OCI-LY7 (cell line): ENCODE data around the gene RNU7-1. TPM values are rescaled to one million over a fixed set of nuclear protein-coding genes. Genes with fewer than 3 reads are reported as not detected.

Experiments
- BruUV-seq: library from RNA; stranded (reverse); fragments of 400-500 nt; replicated peaks from 2 replicates; lab custom pipeline; 2021; lab: Mats Ljungman, UMichigan
- CTCF ChIA-PET: fragments of 300-600 bp; sonication (Branson Sonifier 250); formaldehyde crosslinking; loops from one replicate; lab custom pipeline; 2022; ENCODE audit warnings: antibody characterized with exemption; ENCODE audit not compliant: unreplicated experiment; lab: Charles Lee
- POLR2A ChIA-PET: fragments of 300-600 bp; sonication (Branson Sonifier 250); formaldehyde crosslinking; loops from one replicate; lab custom pipeline; 2022; ENCODE audit warnings: antibody characterized with exemption; lab: Charles Lee
- DNase-seq: peaks from one replicate; pipeline ENCODE4 v3.0.0-alpha.2; 2015; ENCODE audit warnings: low spot score
- H2AFZ ChIP-seq: fragments of 200-600 bp; sonication (generic), shearing (Covaris generic); 2 replicates; pipeline ENCODE4 v1.6.1; 2014; ENCODE audit warnings: mild to moderate bottlenecking, antibody characterized with exemption, low read length, moderate library complexity
- H3K27ac ChIP-seq: fragments of 200-600 bp; sonication (generic); 2 replicates; pipeline ENCODE4 v1.5.1; 2014; ENCODE audit warnings: mixed run types, low read depth, mild to moderate bottlenecking, moderate library complexity, low read length, inconsistent platforms; ENCODE audit not compliant: poor library complexity, severe bottlenecking
- H3K36me3 ChIP-seq: fragments of 200-600 bp; sonication (generic); 2 replicates; pipeline ENCODE4 v1.6.1; 2014; ENCODE audit warnings: mild to moderate bottlenecking, antibody characterized with exemption, low read length, moderate library complexity, mixed read lengths; ENCODE audit not compliant: insufficient read depth
- H3K4me1 ChIP-seq: fragments of 200-600 bp; sonication (generic); 2 replicates; pipeline ENCODE4 v1.5.1; 2014; ENCODE audit warnings: mild to moderate bottlenecking, low read length; ENCODE audit not compliant: insufficient read depth, poor library complexity, severe bottlenecking
- H3K4me2 ChIP-seq: fragments of 200-600 bp; sonication (generic); 2 replicates; pipeline ENCODE4 v1.6.1; 2014; ENCODE audit warnings: mild to moderate bottlenecking, low read length
- H3K4me3 ChIP-seq: fragments of 200-600 bp; sonication (generic); 2 replicates; pipeline ENCODE4 v1.5.1; 2014; ENCODE audit warnings: mild to moderate bottlenecking, low read depth, low read length; ENCODE audit not compliant: poor library complexity, severe bottlenecking
- H3K79me2 ChIP-seq: fragments of 200-600 bp; sonication (generic); 2 replicates; pipeline ENCODE4 v1.6.1; 2016; ENCODE audit warnings: low read depth, mild to moderate bottlenecking, low read length, moderate library complexity, mixed read lengths; ENCODE audit not compliant: insufficient read depth
- H3K9me2 ChIP-seq: fragments of 200-600 bp; sonication (generic); 2 replicates; pipeline ENCODE4 v1.6.1; 2016; ENCODE audit warnings: mild to moderate bottlenecking, low read length, mixed read lengths; ENCODE audit not compliant: insufficient read depth
- H3K9me3 ChIP-seq: fragments of 200-600 bp; sonication (generic); 2 replicates; pipeline ENCODE4 v1.6.1; 2014; ENCODE audit warnings: mild to moderate bottlenecking, mixed run types, low read length, mixed read lengths
- H4K20me1 ChIP-seq: fragments of 200-600 bp; sonication (generic); 2 replicates; pipeline ENCODE4 v1.6.1; 2014; ENCODE audit warnings: mild to moderate bottlenecking, antibody characterized with exemption, low read length, moderate library complexity, mixed read lengths; ENCODE audit not compliant: insufficient read depth
- EZH2phosphoT487 ChIP-seq: fragments of 200-600 bp; sonication (generic); IDR thresholded peaks from 2 replicates; pipeline ENCODE4 v1.6.1; 2018; ENCODE audit warnings: low read depth, borderline replicate concordance, mild to moderate bottlenecking, mixed run types, antibody characterized with exemption, low read length, moderate library complexity, mixed read lengths
- intact Hi-C: fragments of 100-400 bp; cut with micrococcal nuclease; formaldehyde crosslinking; loops from one replicate; pipeline ENCODE4 v1.10.0; 2022; ENCODE audit not compliant: unreplicated experiment
- total RNA-seq, 2 experiments: library from RNA; depleted of rRNA in 1 of 2; stranded (reverse); fragments of >200 nt in 1 of 2; shearing (Covaris generic) in 1 of 2; gene quantifications; 2 replicates each; pipeline ENCODE4 v1.2.3, GENCODE V29; 2014 to 2022
- TF ChIP-seq, protein P1 (sequence below): fragments of 200-600 bp; sonication (generic); conservative IDR thresholded peaks from 2 replicates; pipeline ENCODE4 v1.5.1; 2014; ENCODE audit warnings: mild to moderate bottlenecking, antibody characterized with exemption, low read length, moderate library complexity, mixed read lengths

RNU7-1 gene
- total RNA-seq, 2 experiments from 2014 or later: not detected

DNA sequence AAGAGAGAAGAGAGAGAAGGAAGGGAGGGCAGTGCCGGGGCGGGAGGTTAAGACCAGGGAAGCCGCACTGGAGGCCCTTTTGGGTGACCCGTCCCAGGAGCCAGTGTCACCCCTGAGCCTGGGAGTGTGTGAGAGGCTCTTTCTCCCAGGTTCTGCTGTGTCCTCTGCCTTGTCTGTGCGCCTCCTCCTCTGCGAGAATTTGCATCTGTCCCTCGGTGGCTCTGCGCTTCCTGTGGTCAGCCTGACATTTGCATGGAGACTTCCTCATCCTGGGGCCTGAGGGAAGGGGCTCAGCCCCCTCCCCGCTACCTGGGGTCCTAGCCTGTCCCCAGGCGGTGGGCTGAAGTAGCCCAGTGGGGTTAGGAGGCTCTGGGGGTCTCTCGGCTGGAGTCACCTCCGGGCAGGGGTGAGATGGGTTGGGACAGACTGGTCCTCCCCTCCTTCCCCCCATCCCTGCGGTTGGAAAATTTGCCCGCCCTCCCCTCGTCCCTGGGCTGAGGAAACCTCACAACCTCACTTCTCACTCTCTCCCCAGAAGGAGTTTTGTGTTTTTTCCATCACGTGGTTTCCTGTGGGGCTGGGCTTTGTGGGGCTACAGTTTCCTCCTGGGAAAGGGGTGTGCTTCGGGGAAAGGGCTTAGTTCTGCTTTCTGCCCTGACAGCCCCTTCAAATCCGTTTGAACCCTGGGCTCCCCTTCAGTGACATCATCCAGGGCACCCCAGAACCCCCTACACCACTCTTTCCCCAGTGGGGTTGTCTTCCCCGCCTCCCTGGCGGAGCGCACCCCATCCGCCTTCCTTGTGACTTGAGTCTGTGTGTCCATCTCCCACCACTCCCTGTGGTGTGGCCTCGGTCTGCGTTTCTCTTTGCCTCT, 10.1 kb downstream of the RNU7-1 start:
- no peaks in the 10 kb centered on the region for H3K9me3 ChIP-seq
- H3K4me3 ChIP-seq: peak overlapping the region; percentile 67
- TF ChIP-seq, protein P1, sequence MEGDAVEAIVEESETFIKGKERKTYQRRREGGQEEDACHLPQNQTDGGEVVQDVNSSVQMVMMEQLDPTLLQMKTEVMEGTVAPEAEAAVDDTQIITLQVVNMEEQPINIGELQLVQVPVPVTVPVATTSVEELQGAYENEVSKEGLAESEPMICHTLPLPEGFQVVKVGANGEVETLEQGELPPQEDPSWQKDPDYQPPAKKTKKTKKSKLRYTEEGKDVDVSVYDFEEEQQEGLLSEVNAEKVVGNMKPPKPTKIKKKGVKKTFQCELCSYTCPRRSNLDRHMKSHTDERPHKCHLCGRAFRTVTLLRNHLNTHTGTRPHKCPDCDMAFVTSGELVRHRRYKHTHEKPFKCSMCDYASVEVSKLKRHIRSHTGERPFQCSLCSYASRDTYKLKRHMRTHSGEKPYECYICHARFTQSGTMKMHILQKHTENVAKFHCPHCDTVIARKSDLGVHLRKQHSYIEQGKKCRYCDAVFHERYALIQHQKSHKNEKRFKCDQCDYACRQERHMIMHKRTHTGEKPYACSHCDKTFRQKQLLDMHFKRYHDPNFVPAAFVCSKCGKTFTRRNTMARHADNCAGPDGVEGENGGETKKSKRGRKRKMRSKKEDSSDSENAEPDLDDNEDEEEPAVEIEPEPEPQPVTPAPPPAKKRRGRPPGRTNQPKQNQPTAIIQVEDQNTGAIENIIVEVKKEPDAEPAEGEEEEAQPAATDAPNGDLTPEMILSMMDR: no peak
- no peak for TF ChIP-seq EZH2phosphoT487
- peaks cover 88% of the 10 kb centered on the region for H3K4me1 ChIP-seq
- CTCF ChIA-PET: no interaction called here
- peak; percentile 85 for DNase-seq
- H3K79me2 ChIP-seq: no peaks in the 10 kb centered on the region
- no TSS peak for BruUV-seq
- no peaks in the 10 kb centered on the region for H4K20me1 ChIP-seq
- peak overlapping the region; percentile 48 for H3K27ac ChIP-seq
- H3K36me3 ChIP-seq: no peaks in the 10 kb centered on the region
- intact Hi-C loops: no loop called here
- H3K4me2 ChIP-seq: peak overlapping the region; percentile 87
- POLR2A ChIA-PET: interaction anchor here (0.6 to 9.3 kb wide), 6 partner anchors 8 to 102 kb away, joined by 3 to 155 read pairs (median 6); partner anchors contain the start of genes C12orf57, CDCA3, ENO2 and RNU7-1
- no peak overlapping the region for H2AFZ ChIP-seq
- H3K9me2 ChIP-seq: no peaks in the 10 kb centered on the region

GRCh38 chr12:6954316-6955107, 10.9 kb downstream of the RNU7-1 start:
- no peaks in the 10 kb centered on the region for H3K36me3 ChIP-seq
- ChIA-PET CTCF (no interaction called here), POLR2A (interaction anchor here (0.6 to 9.3 kb wide), 4 partner anchors 9 to 40 kb away, joined by 3 to 155 read pairs (median 4); partner anchors contain the start of genes C12orf57, ENO2 and RNU7-1)
- no peaks in the 10 kb centered on the region for H4K20me1 ChIP-seq
- H3K79me2 ChIP-seq: no peaks in the 10 kb centered on the region
- no peak overlapping the region for H2AFZ ChIP-seq
- H3K4me3 ChIP-seq: peak overlapping the region; percentile 67
- H3K9me3 ChIP-seq: no peaks in the 10 kb centered on the region
- peak overlapping the region; percentile 87 for H3K4me2 ChIP-seq
- H3K27ac ChIP-seq: peak overlapping the region; percentile 48
- intact Hi-C loops: no loop called here
- peaks cover 88% of the 10 kb centered on the region for H3K4me1 ChIP-seq
- no peak for DNase-seq
- no TSS peak for BruUV-seq
- TF ChIP-seq, protein P1: no peak
- no peak for TF ChIP-seq EZH2phosphoT487
- H3K9me2 ChIP-seq: no peaks in the 10 kb centered on the region
